ENCODE data around the gene PEX10.
"Not testable (repeated sequence)": the region's sequence is repeated elsewhere in the genome, so short reads cannot be mapped to it uniquely, and the experiment has no call there.

Gene PEX10

DNA sequence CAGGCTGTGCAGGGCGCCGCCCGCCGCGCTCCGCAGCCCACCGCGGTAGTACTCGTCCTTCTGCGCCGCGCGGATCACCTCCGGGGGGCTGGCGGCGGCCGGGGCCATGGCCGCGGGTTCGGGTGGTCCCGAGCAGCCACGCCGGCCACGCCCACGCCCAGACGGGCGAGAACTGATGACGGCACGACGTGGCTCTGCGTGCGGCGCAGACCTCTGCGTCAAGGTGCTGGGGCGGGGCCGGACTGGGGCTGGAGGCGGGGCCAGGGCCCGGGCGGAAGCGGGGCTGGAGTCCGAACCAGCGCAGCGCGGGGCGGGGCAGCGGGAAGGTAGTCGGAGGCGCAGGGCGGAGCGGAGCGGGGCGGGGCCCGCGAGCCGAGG lies at the start of gene PEX10:
Gene PEX10 (minus strand): TSS at position 170 of the 378 bp plus-strand sequence. CDS start 62 bp downstream, at position 108.
- peak; percentile 59 for DNase-seq (ENCODE audit: low read depth, low spot score)

DNA sequence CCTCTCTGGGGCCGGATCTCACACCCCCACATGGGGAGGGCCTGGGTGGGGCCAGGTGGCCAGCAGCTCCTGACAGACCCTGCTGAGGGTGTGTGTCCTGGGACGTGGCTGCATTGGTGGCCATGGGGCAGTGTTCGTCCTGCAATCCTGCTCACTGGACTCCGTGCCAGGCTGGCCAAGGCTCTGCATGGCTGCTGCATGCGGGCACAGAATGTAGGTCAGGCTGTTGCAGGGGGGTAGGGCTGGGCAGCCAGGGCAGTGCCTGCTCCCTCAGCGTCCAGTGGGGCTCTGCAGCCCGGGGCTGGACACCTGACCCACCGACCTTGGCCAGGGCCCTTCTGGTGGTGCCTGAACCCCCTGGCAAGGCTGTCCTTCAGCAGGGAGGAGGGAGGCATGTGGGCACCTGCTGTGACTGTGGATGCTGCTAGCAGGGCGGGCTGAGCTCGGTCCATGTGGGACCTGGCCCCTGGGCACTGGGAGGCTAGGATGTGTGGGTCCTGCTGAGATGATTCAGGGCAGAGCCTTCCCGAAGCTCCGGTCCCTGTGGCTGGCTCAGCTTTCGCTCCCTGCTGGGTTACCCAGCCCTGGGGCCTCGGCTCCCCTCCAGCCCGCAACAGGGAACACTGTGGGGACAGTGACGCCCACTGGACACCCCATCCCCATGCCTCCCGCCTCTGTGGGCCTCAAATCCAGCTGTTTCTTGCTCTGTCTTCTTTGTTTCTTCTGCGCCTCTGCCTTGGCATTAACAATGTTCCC lies 48.8 kb upstream of the PEX10 start:
- DNase-seq (ENCODE audit: low read depth, low spot score) = no peak

DNA sequence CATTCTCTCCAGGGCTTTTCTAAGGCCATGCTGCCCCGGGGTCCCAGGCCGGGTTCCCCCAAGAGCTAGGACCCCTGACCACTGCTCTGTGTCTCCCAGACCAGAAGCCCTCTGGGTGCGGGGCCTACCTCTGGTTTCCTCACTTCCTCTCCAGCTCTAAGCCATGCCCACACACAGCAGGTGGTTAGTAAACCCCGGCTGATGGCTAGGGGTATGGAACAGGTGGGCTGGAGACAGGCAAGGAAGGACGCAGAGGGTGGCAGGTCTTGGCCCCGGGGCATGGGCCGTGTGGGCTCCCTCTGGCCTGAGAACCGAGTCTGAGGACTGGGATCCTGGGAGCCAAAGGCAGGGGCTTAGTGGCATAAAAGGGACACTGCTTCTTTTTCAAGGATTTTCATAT lies 47.8 kb upstream of the PEX10 start:
- DNase-seq (ENCODE audit: low read depth, low spot score) = no peak

DNA sequence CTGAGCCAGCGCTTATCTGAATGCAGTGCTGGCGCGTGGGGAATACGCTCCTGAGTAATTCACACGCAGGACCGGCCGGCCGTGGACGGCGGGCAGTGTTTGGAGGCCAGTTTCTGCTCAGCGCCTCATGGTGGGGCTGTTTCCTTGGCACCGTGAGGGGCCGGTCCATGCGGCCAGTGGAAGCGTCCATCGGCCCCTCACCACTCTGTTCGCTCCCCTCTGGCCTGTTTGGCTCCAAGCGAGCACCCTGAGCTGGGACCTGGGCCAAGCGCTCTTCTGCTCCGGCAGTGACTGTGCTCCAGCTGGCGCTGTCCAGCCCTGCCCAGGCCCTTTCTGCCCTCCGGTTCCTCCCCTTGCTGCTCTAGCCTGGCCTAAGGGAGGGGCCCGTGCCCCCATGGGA lies 47.4 kb upstream of the PEX10 start:
- no peak for DNase-seq (ENCODE audit: low read depth, low spot score)

DNA sequence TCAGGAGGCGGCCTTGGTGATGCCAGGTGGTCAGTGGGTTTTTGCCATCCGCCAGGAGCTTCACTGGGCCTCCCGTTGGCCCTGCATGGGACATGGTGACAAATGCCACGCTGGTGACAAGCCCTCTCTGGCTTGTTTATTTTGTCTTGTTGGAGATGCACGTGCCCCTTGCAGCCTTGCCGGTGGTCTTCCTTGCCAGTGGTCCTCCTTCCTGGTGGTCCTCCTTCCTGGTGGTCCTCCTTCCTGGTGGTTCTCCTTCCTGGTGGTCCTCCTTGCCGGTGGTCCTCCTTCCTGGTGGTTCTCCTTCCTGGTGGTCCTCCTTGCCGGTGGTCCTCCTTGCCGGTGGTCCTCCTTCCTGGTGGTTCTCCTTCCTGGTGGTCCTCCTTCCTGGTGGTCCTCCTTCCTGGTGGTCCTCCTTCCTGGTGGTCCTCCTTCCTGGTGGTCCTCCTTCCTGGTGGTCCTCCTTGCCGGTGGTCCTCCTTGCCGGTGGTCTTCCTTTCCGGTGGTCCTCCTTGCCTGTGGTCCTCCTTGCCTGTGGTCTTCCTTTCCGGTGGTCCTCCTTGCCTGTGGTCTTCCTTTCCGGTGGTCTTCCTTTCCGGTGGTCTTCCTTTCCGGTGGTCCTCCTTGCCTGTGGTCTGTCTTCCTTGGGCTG lies 46.9 kb upstream of the PEX10 start:
- DNase-seq (ENCODE audit: low read depth, low spot score) = not testable (repeated sequence)

DNA sequence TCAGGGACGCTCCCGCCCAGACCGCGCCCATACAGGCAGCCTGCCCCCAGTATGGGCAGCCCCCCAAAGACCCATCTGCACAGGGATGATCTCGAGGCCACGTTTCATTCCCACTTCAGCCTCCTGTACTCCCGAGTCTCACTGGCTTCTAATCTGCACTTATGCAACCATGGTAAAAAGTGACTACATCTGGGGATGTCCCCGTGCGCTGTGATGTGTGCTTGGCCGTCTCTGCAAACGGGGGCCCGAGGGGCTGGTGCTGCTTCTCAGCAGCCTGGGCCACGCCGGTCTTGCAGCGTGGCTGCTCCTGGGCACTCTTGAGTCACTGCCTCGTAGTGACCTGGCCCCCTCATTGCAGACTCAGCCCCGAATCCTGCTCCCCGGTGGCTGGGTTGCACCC lies 46.3 kb upstream of the PEX10 start:
- no peak for DNase-seq (ENCODE audit: low read depth, low spot score)

DNA sequence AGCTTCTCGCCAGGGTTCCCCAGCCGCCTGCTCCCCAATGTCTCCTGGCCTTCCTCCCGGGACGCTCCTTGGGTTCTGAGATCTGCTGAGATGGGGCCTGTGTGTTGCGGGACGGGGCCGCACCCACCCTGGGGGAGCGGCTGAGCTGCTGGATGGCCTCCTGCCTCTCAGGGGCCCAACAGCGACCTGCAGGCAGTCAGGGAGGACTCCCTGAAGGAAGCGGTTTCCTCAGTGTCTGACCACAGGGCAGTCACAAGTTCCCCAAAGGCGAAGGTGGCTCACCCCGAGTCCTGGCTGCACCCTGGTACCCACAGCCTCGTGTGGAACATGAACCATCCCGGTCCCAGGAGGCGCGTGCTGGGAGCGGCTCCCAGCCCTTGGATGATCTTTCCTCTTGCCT lies 45.1 kb upstream of the PEX10 start:
- no peak for DNase-seq (ENCODE audit: low read depth, low spot score)

DNA sequence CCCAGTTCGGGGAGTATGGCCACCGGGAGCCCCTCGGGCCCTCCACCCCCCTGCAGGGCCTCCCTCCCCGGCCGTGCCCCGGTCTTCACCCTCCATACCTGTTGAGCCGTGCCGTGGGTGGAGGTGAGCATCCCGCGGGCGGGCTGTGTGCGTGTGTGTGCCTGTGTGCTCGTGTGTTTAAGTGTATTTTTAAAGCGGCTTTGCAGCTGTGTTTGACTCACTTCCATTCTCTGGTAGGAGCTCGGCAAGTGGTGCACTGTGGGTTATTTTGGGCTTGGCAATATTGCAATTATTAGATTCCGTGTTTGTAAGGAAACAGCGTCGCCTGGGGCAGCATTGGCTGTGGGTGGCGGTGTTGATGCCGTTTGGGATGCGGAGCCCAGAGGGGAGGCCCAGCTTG lies 43.4 kb upstream of the PEX10 start:
- DNase-seq (ENCODE audit: low read depth, low spot score) = no peak

DNA sequence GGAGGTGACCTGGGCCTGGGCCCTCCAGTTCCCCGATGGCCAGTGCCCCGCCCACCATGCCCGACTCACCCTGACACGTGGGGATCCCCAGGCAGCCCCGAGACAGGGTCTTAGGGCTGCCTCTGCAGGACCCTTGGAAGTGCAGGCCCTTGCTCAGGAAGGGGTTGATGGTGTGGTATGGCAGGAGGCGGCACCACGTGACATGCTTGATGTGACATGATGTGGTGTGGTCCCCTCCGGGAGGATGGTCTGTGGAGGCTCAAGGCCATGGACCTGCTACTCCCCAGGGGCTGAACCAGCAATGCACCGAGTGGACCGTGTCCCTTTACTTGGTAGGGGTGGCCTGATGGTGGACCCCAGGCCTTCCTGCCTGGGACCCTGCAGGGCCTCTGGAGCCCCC lies 41.9 kb upstream of the PEX10 start:
- DNase-seq (ENCODE audit: low read depth, low spot score) = no peak

DNA sequence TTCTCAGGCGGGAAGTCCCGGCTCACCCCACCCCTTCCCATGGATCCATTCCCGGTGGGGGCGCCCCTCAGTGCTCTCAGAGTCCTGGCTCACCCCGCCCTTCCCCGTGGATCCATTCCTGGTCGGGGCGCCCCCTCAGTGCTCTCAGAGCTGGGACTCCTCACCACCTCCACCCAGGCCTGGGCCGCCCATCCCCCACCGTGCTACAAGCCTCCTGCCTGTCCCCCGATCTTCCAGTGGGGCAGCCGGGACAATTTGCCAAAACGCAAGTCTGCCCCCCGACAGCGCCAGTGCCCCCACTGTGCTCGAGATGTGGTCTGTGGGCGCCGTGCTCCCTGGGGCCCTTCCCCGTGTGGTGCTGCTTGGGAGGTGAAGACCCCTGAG lies 40.6 kb upstream of the PEX10 start:
- no peak for DNase-seq (ENCODE audit: low read depth, low spot score)

DNA sequence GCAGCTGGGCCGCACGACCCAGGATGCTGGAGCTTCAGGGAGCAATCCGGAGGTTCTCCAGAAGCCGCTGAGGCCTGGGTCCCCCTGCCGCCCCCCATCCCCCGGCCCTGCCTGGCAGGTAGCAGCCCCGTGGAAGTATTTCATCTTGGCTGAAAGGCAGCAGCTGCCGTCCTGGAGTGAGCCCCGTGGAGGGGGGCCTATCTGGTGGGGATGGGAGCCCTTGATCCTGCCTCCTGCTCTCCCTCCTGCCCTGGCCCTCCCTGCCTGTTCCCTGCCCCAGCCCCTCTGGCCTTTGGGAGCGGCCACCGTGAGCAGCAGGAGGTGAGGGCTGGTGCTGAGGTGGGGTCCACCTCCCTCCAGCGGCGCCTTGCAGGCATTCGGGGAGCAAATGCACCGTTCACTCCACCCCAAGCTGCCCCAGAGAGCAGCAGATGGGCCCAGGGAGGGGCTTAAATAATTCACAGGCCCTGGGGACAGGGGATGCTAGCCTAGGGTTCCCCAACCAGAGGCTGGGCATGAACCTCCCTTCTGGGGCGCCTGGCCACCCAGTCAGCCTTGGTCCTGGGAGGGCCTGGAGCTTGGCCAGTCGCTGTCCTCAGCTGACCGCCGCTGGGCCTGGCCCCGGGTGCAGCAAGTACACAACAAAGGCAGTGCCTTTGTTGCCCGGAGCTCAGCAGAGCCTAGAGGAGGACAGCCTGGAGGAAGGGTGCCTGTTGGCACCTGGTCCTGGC lies 40.0 kb upstream of the PEX10 start:
- no peak for DNase-seq (ENCODE audit: low read depth, low spot score)

DNA sequence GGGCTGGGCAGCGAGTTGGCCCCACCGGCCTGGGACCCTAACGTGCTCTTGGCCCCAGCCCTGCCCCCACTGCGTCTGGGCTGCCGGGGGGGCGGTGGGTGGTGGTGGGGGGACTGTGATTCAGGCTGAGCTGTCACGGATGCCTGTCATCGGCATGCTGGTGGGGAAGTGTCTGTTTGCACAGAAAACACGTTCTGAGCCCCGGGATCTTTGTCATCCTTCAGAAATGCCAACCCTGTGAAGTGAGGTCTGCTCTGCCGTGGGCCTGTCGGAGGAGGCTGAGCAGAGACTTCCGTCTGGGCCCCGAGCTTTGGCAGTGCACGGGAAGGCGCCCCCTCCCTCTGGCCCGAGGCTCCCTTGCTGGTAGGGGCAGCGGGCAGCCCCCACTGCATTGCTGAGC lies 39.4 kb upstream of the PEX10 start:
- DNase-seq (ENCODE audit: low read depth, low spot score) = no peak

DNA sequence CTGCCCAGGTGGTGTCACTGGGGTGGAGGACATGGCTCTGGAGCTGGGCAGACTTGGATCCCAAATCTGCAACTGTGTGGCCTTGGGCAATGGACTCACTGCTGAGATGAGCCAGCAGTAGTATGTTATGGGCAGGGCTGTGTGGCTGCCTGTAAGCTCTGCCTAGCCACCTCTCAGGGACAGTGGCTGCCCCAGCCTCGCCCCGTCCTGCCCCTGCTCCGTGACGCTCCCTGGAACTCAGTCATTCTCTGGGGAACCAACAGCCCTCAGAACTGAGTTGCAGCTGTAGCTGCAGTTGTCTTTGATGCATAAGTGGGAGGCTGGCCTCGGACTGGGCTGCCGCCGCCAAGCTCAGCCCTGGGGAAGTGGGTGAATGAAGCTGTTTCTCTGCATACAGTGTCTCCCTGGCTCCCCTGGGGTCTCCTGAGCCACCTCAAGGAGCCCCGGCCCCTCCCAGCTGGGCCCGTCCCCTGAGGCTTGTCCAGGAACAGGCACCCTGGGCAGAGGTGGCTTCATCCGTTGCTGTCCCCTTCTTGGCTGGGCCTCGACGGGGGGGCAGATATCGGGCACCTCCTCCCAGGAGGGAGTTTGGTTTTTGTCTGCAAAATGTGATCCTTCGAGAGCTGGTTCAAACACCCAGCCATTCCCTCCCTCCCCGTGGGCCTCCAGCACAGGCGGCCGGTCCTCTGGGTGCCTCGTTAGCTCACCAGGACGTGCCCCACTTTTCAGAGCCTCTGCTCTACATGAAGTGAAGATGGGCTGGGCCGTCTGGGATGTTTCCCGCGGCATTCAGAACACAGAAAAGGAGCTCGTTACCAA lies 37.5 kb upstream of the PEX10 start:
- no peak for DNase-seq (ENCODE audit: low read depth, low spot score)

DNA sequence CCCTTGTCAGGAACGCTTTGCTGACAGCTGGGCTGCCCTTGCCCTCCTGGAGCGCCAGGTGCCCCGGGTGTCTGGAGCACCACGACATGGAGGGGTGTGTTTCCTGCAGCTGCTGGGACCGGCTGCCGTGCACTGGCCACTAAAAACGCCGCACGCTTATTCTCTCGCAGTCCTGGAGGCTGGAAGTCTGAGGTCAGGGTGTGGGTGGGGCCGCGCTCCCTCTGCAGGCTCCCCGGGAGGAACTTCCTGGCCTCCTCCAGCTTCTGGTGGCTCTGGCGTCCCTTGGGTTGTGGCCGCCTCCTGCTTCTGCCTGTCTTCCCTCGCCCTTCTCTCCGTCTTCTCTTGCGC lies 35.7 kb upstream of the PEX10 start:
- no peak for DNase-seq (ENCODE audit: low read depth, low spot score)

DNA sequence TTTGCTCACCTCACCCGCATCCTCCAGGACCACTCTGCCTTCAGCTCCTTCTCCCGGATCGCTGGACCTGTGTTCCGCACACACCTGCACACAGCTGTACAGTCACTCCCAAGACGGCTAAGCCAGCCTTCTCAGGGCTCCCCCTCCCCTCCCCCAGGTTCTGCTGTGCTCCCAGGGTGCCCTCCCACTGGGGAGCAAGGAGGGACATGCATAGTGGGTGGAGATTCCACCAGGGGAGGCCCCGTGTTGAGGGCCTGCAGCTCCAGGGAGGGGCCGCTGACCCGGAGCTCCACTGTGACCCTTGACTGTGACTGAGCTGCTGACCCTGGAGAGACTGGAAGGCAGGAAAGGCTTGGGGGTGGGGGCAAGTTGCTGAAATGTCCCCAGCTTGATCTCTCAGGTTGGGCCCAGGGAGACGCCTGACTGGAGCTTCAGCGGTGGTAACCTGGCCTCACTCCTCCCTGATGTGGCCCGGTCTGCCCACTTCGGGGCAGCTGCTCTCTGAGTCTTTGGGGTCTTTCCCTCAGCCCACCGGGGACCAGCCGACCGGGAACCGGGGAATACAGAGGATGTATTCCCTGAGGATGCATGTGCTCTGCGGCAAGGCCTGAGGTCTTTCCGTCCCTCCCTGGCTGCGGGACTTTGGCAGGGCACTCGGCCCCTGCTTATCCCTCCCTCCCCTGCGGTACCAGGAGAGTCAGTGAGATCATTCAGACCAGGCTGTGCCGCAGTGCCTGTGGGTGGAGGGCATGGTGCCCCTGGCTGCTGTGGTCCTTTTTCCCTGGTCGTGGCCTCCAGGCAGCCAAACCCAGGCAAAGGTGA lies 35.1 kb upstream of the PEX10 start:
- DNase-seq (ENCODE audit: low read depth, low spot score) = no peak

DNA sequence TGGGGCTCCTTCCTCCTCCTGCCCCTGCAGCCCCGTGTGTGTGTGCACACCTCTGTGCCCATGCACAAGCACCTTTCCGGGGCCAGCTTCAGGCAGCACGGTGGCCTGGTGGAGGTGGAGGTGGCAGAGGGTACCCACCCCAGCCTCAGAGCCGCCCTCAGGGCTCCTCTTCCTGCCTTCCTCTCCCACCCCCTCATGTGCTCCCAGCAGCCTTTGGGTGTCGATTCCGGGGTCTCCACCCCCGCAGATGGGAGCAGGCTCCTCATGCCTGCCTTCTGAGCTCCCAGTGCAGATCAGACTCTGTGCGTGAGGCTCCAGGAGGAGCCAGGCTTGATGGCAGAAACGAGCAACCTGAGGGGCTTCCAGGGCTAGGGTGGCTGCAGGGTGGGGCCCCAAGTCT lies 34.5 kb upstream of the PEX10 start:
- DNase-seq (ENCODE audit: low read depth, low spot score) = no peak

DNA sequence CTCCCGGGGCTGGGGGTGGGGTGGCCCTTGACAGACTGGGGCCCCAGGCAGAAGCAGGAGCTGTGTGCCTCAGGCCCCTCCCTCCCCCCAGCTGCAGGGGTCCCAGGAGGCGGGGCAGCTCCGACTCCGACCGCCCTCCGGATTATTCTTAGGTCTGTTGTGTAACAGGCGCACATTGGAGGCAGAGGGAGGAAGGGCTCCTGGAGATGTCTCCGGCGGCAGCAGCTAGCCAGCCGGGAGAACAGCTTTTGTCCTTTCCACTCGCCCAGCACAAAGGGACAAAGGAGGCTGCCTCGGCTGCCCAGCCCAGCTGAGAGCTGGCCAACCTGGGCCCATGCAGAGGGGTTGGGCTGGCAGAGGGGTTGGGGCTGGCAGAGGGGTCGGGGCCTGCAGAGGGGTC lies 34.0 kb upstream of the PEX10 start:
- DNase-seq (ENCODE audit: low read depth, low spot score) = no peak

DNA sequence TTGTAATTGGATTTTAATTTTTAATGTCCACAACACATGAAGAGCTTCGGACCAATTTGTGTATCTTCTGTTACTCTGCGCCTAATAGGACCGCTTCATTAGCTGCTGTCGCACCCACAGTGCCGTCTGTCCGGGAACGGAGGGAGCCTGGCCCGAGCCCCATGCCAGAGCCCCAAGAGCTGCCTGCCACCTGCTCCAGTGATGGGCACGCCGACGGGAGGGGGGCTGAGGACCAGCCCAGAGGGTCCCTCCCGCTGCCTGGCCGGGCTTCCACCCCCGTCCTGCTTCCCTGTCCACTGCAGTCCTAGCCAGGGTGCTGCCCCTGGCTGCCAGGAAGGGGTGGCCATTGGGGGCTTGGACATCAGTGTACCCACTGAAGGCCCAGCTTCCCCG lies 33.5 kb upstream of the PEX10 start:
- DNase-seq (ENCODE audit: low read depth, low spot score) = no peak

DNA sequence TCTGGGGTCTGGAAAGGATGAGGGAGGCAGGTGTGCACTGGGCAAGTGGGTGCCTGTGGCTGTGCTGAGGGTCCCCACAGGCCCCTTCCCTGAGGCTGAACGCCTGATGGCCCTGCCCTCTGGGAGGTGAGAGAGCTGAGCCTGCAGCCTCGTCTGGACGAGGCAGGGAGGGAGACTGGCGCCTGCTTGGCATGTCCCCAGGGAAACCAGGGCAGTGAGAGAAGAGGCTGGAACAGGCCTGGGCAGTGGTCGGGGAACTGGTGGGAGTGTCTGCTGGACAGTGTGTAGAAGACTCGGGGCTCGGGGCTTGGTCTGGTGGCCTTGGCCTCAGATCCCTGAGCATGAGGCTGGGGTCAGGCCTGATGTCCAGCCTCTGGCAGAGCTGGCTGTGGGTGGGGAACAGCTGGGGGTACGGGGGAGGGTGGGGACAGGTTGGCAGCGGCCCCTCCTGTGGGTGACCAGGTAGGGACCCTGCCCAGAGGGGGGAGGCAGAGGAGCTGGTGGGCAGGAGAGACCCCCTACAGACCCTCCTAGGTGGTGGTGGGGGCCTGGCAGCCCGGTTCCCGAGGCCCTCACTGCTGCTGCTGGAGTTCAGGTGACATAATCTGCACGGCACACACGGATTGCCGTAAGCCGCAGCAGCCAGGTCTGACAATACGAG lies 32.9 kb upstream of the PEX10 start:
- DNase-seq (ENCODE audit: low read depth, low spot score) = no peak

DNA sequence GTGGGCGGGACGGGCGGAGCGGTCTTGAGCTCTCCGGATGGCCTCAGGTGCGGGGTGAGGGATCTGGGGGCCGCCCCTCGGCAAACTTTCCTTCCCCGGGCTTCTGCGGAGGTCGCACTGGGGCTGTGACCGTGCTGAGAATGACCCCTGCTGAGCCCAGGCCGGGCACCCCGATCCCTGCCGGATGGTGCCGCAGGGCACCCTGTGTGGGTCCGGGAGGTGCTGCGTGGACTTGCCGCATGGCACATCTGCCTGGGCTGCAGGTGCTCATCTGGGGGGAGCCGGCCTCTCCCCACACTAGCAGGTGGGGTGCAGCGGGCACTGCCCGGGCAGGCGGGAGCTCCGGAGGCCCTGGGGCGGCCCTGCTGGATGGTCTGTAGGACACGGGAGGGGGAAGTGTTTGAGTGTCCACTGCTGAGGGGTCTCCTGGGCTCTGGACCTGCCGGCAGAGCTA lies 31.8 kb upstream of the PEX10 start:
- no peak for DNase-seq (ENCODE audit: low read depth, low spot score)

Measured in iPS DF 19.7 (cell line).